Epithelial cell of esophagus (primary cell): ENCODE data around the gene PTPRN2.

Experiments used
- DNase-seq: peaks from one replicate; pipeline ENCODE4 v3.0.0; 2010; ENCODE audit warnings: low read depth
- H3K4me3 ChIP-seq: 2 replicates; pipeline ENCODE4 v1.5.1; 2011; ENCODE audit warnings: mild to moderate bottlenecking, low read length, control low read depth
- CTCF ChIP-seq: IDR thresholded peaks from 2 replicates; pipeline ENCODE4 v1.5.1; 2011; ENCODE audit warnings: low read depth, mild to moderate bottlenecking, low read length, control low read depth, inconsistent platforms; ENCODE audit not compliant: insufficient read depth; ENCODE audit errors: missing control alignments

Gene PTPRN2

DNA sequence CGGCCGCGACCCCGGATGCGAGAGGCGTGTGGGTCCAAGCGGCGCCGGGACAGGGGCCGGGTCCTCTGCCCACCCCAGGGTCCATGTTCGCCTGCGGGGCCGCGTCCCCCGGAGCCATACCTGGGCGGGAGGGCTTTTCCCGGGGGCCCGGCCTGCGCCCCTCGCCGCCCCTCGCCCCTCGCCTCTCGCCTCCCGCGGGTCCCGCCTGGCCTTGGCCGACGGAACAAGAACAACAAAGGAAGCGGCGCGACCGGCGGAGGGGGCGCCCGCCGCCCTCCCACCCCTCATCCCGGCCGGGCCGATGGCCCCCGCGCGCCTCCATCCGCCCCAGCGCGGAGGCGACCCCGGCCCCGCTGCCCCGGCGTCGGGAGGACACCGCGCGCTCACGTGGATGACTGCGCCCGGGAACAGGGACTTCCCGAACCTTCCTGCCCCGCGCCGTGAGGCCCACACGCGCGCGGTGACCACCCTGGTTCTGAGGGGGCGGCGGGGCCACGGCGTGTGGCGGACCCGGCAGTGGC, 902.7 kb downstream of the PTPRN2 start:
- H3K4me3 ChIP-seq, result no peak overlapping the region
- no peak for TF ChIP-seq CTCF
- DNase-seq, result no peak

DNA sequence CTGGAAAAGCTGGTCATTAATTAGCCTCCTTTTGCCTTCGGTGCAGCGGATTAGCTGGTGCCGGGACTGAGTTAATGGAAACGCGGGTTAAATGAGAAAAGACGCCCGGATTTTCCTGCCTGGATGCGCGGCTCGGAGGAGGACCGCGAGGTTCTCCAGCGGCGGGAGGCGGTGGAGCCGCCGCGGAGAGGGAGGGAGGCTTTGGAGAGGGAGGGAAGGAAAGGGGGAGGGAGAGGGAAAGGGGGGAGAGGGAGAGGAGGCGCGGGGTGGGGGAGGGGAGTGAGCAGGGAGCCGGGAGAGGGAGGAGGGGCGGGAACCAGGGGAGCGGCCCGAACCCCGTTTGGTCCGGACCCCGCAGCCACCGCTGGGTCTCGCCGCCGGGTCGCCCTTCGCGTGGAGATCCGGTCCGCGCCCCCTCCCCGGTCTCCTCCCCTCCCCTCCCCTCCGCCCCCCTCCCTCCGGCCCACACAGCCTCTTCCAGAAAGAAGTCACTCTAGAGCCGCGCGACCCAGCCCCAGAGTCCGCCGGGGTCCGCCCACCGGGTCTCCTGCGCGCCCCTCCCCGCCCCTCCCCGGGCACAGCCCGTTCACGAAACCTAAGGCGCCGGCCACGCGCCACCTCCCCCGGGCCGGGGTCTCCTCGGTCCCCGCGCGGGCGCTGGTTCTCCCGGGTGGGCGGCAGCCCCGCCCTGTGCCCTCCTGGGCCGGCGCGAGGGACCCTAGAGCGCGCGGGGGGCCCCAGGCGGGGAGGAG, 903.3 kb downstream of the PTPRN2 start:
- no peak overlapping the region for H3K4me3 ChIP-seq
- TF ChIP-seq CTCF, result no peak
- no peak for DNase-seq

GRCh38 chr7:157683747-157684156, 903.9 kb downstream of the PTPRN2 start:
- no peak for TF ChIP-seq CTCF
- no peak overlapping the region for H3K4me3 ChIP-seq
- no peak for DNase-seq

- no peak for TF ChIP-seq CTCF
- H3K4me3 ChIP-seq, result no peak overlapping the region
- DNase-seq, result no peak
Observed at GRCh38 chr7:157682946-157683746, 904.5 kb downstream of the PTPRN2 start.

DNA sequence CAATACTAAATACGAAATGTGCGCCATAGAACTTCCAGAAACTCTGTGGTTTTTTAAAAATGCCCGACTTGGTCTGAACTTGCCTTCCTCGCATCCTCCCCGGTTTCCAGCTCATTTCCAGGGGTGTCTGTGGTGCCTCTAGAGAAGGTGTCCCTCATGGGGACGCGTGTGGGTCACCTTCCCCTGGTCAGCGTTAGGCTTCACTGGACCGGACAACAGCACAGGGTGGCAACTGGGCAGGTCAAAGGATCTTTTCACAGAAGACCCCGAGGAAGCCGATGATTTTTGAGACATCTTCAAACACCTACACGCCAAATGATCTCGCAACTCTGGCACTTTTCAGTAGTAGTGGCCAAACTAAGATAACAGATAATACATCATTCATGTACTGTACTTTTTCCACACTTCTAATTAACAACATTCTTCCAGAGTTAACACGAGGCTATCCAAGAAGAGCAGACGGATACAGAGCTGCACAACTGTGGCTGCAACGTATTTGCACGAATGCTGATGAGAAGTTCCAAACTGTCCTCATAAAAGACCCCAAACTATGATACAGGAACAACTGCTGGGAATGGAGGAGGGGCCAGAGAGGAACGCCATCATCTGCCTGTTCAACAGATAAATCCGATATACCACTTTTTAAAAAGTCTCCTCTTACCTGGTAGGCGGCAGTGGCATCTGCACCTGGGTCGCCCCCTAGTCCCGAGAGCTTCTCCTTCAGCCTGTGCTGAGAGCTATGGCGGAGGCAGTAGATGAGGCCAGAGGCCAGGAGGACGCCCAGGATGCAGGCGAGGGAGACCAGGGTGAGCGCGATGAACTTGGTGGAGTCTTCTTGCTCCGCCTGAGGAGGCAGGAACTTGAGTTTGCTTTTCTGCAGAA, 905.3 kb downstream of the PTPRN2 start:
- no peak for DNase-seq
- no peak overlapping the region for H3K4me3 ChIP-seq
- no peak for TF ChIP-seq CTCF

DNA sequence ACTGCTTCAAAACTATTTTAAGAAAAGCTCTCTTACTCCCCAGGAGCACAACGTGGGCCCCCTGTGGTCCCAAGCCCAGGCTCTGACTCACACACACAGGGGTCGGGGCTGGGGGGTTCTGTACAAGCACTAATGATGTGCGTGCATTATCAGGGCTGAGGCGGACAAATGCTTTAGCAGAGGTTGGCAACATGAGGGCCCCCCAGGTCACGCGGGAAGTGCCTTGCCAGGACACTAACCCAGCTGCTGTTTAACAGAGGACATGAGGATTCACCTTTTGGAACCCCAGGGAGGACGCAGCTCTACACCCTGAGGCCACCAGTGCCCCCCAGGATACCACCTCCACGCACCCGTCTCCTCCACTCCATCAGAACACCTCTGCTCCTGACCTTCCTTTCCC, 908.0 kb downstream of the PTPRN2 start:
- no peak for DNase-seq
- H3K4me3 ChIP-seq, result no peak overlapping the region
- TF ChIP-seq CTCF, result no peak
